T-cell (primary cell): Measurements from ENCODE around the gene TMEM8B. TPM values are rescaled to one million over a fixed set of nuclear protein-coding genes. Genes with fewer than 3 reads are reported as not detected.
A peak's percentile ranks its signal among the peaks of the same experiment; 100 is the strongest.

Source experiments
- ATAC-seq, 4 experiments: fragments of 200-7000 bp in 3 of 4; fragments of 150-1000 bp in 1 of 4; cut with Tn5 transposase; replicated peaks in 1 of 4; 1 replicate in 3 of 4; 2 replicates in 1 of 4; pipeline ENCODE4 v1.10.0; 2021; ENCODE audit warnings: moderate library complexity in 3 of 4, mild to moderate bottlenecking in 2 of 4, moderate number of reproducible peaks in 1 of 4
- CTCF ChIA-PET, 2 donors: fragments of 300-600 bp; sonication (Branson Sonifier 250); formaldehyde crosslinking; loops; one replicate each; lab custom pipeline; 2022; ENCODE audit warnings: antibody characterized with exemption in 2 of 2; lab: Charles Lee
- POLR2A ChIA-PET, 2 donors: fragments of 300-600 bp; sonication (Branson Sonifier 250); formaldehyde crosslinking; loops; one replicate each; lab custom pipeline; 2022; ENCODE audit warnings: antibody characterized with exemption in 2 of 2; lab: Charles Lee
- DNase-seq, 35 experiments: peaks; one replicate each; pipeline versions ENCODE4 v3.0.0 to v3.0.0-alpha.2; 2013 to 2023
- H3K27ac ChIP-seq: one replicate; pipeline ENCODE4 v1.5.1; 2013; ENCODE audit warnings: low read length
- H3K27me3 ChIP-seq, 2 experiments: replicated peaks in 1 of 2; 1 replicate in 1 of 2; 2 replicates in 1 of 2; pipeline versions ENCODE4 v1.6.1 to v1.7.0; 2013; ENCODE audit warnings: low read length in 1 of 2, mixed read lengths in 1 of 2; ENCODE audit not compliant: control insufficient read depth in 2 of 2, insufficient read depth in 2 of 2; ENCODE audit errors: extremely low read depth in 1 of 2
- H3K36me3 ChIP-seq, 2 donors: 1 replicate in 1 of 2; 2 replicates in 1 of 2; pipeline versions ENCODE4 v1.6.1 to v1.7.0; 2013; ENCODE audit warnings: low read length in 1 of 2; ENCODE audit not compliant: control insufficient read depth in 2 of 2, insufficient read depth in 1 of 2; ENCODE audit errors: extremely low read depth in 1 of 2
- H3K4me1 ChIP-seq, 2 experiments: 1 replicate in 1 of 2; 2 replicates in 1 of 2; pipeline versions ENCODE4 v1.6.1 to v1.7.0; 2013; ENCODE audit warnings: low read length in 2 of 2, mixed read lengths in 1 of 2; ENCODE audit not compliant: insufficient read depth in 2 of 2, control insufficient read depth in 1 of 2; ENCODE audit errors: extremely low read depth in 1 of 2
- H3K4me3 ChIP-seq, 2 donors: 1 replicate in 1 of 2; 2 replicates in 1 of 2; pipeline versions ENCODE4 v1.5.1 to v1.7.0; 2013; ENCODE audit warnings: mild to moderate bottlenecking in 2 of 2, low read length in 1 of 2, moderate library complexity in 1 of 2; ENCODE audit not compliant: control insufficient read depth in 1 of 2; ENCODE audit errors: extremely low read depth in 1 of 2
- H3K9me3 ChIP-seq: 2 replicates; pipeline ENCODE4 v1.7.0; 2013
- H3K27ac Mint-ChIP-seq, 2 donors: one replicate each; pipeline ENCODE4 v1.8.0; 2020 to 2021; ENCODE audit warnings: mild to moderate bottlenecking in 2 of 2, mixed read lengths in 2 of 2
- H3K27me3 Mint-ChIP-seq, 2 donors: one replicate each; pipeline ENCODE4 v1.8.0; 2021 to 2022; ENCODE audit warnings: mixed read lengths in 2 of 2
- H3K36me3 Mint-ChIP-seq: one replicate; pipeline ENCODE4 v1.8.0; 2021; ENCODE audit warnings: mixed read lengths
- H3K4me1 Mint-ChIP-seq, 3 donors: one replicate each; pipeline ENCODE4 v1.8.0; 2020 to 2022; ENCODE audit warnings: mixed read lengths in 3 of 3, mild to moderate bottlenecking in 1 of 3
- H3K4me3 Mint-ChIP-seq, 3 donors: one replicate each; pipeline ENCODE4 v1.8.0; 2020 to 2022; ENCODE audit warnings: mild to moderate bottlenecking in 3 of 3, mixed read lengths in 3 of 3, moderate library complexity in 3 of 3
- H3K9me3 Mint-ChIP-seq, 3 donors: one replicate each; pipeline ENCODE4 v1.8.0; 2020 to 2022; ENCODE audit warnings: mixed read lengths in 3 of 3
- WGBS: methylation state at CpG from one replicate; pipeline ENCODE4 v1.1.5; 2013; ENCODE audit warnings: missing lambda C conversion rate; ENCODE audit not compliant: insufficient coverage; 5-methylcytosine and 5-hydroxymethylcytosine counted together
- total RNA-seq, 35 experiments: library from RNA in 6 of 35; stranded (reverse) in 6 of 35; fragments of 120-200 nt in 1 of 35; gene quantifications; one replicate each; pipeline versions ENCODE4 v1.2.1 to v1.2.4 and lab custom pipeline; 2013 to 2026

The TMEM8B gene
- total RNA-seq, 5 donors from 2014 or later (not counting 1 experiment from before 2014, with no cell fraction given), result 6.5 to 11.9 (median 7.3) TPM

GRCh38 chr9:35795695-35796094 is 33.3 kb upstream of the TMEM8B start:
- CTCF ChIA-PET, result interaction anchor here in 1 of 2 donors (0.6 kb wide), 1 partner anchor 225 kb away, joined by 3 read pairs; no protein-coding TSS in a partner anchor
- peaks cover 11% of the 10 kb centered on the region for H3K36me3 Mint-ChIP-seq
- Histone ChIP-seq H3K4me3 (no peak overlapping the region), H3K27me3 (no peaks in the 10 kb centered on the region), H3K27ac (no peak overlapping the region), H3K36me3 (peaks cover 3 to 16% of the 10 kb centered on the region in 2 donors), H3K4me1 (no peaks in the 10 kb centered on the region), H3K9me3 (no peaks in the 10 kb centered on the region)
- no peaks in the 10 kb centered on the region for H3K27me3 Mint-ChIP-seq
- POLR2A ChIA-PET, result no interaction called here
- no peak overlapping the region for H3K4me3 Mint-ChIP-seq
- no peak for DNase-seq
- no peak overlapping the region for H3K27ac Mint-ChIP-seq
- no peaks in the 10 kb centered on the region for H3K9me3 Mint-ChIP-seq
- no peak for ATAC-seq
- H3K4me1 Mint-ChIP-seq, result peaks cover 0 to 8% (median 6%) of the 10 kb centered on the region in 3 donors

GRCh38 chr9:35797311-35798109 is 31.5 kb upstream of the TMEM8B start:
- ATAC-seq, result no peak
- 100% methylated on average over 2 of the region's 6 CpGs for WGBS

GRCh38 chr9:35798658-35799374 is 30.2 kb upstream of the TMEM8B start:
- Histone ChIP-seq H3K27ac (no peak overlapping the region), H3K36me3 (peaks cover 3 to 26% of the 10 kb centered on the region in 2 donors), H3K27me3 (no peaks in the 10 kb centered on the region), H3K4me3 (no peak overlapping the region), H3K9me3 (no peaks in the 10 kb centered on the region), H3K4me1 (no peaks in the 10 kb centered on the region)
- 89% methylated on average over 3 of the region's 4 CpGs for WGBS
- Mint-ChIP-seq H3K36me3 (peaks cover 30% of the 10 kb centered on the region), H3K27ac (no peak overlapping the region), H3K27me3 (no peaks in the 10 kb centered on the region), H3K4me3 (no peak overlapping the region), H3K4me1 (peaks cover 0 to 6% (median 6%) of the 10 kb centered on the region in 3 donors), H3K9me3 (no peaks in the 10 kb centered on the region)
- DNase-seq (no peak), ATAC-seq (peak in 1 of 4 experiments; percentile 19)
- POLR2A ChIA-PET, result no interaction called here
- CTCF ChIA-PET, result interaction anchor here in 1 of 2 donors (0.5 kb wide), 1 partner anchor 166 kb away, joined by 3 read pairs; no protein-coding TSS in a partner anchor

More at GRCh38 chr9:35797311-35798109, 31.5 kb upstream of the TMEM8B start:
- H3K4me1 Mint-ChIP-seq, result peaks cover 0 to 8% (median 6%) of the 10 kb centered on the region in 3 donors
- no peaks in the 10 kb centered on the region for H3K9me3 ChIP-seq
- no peak for DNase-seq
- no peak overlapping the region for H3K4me3 Mint-ChIP-seq
- no peak overlapping the region for H3K27ac Mint-ChIP-seq
- CTCF ChIA-PET, result no interaction called here
- peaks cover 26% of the 10 kb centered on the region for H3K36me3 Mint-ChIP-seq
- no peaks in the 10 kb centered on the region for H3K9me3 Mint-ChIP-seq
- no peaks in the 10 kb centered on the region for H3K27me3 ChIP-seq
- POLR2A ChIA-PET, result no interaction called here
- no peak overlapping the region for H3K27ac ChIP-seq
- H3K27me3 Mint-ChIP-seq, result no peaks in the 10 kb centered on the region
- no peak overlapping the region for H3K4me3 ChIP-seq
- no peaks in the 10 kb centered on the region for H3K4me1 ChIP-seq
- peaks cover 6 to 27% of the 10 kb centered on the region in 2 donors for H3K36me3 ChIP-seq

- peaks cover 35% of the 10 kb centered on the region for H3K36me3 Mint-ChIP-seq
- 94% methylated on average over 3 of the region's 7 CpGs for WGBS
- POLR2A ChIA-PET, result no interaction called here
- Histone ChIP-seq H3K27me3 (no peaks in the 10 kb centered on the region), H3K4me1 (no peaks in the 10 kb centered on the region), H3K4me3 (no peak overlapping the region), H3K27ac (no peak overlapping the region), H3K9me3 (no peaks in the 10 kb centered on the region), H3K36me3 (peaks cover 3 to 26% of the 10 kb centered on the region in 2 donors)
- no peaks in the 10 kb centered on the region for H3K9me3 Mint-ChIP-seq
- no peaks in the 10 kb centered on the region for H3K27me3 Mint-ChIP-seq
- H3K27ac Mint-ChIP-seq, result no peak overlapping the region
- ATAC-seq (no peak), DNase-seq (no peak)
- no peaks in the 10 kb centered on the region for H3K4me1 Mint-ChIP-seq
- CTCF ChIA-PET, result no interaction called here
- H3K4me3 Mint-ChIP-seq, result no peak overlapping the region
These were observed 28.5 kb upstream of the TMEM8B start for GRCh38 chr9:35800530-35800929.

GRCh38 chr9:35801328-35802128 is 27.5 kb upstream of the TMEM8B start:
- 92% methylated on average over 12 of the region's 13 CpGs for WGBS
- Histone ChIP-seq H3K27ac (no peak overlapping the region), H3K9me3 (no peaks in the 10 kb centered on the region), H3K4me1 (no peaks in the 10 kb centered on the region), H3K36me3 (peaks cover 3 to 36% of the 10 kb centered on the region in 2 donors), H3K4me3 (no peak overlapping the region), H3K27me3 (no peaks in the 10 kb centered on the region)
- Mint-ChIP-seq H3K36me3 (peaks cover 38% of the 10 kb centered on the region), H3K27me3 (no peaks in the 10 kb centered on the region), H3K4me3 (no peak overlapping the region), H3K4me1 (no peaks in the 10 kb centered on the region), H3K27ac (peak overlapping the region in 1 of 2 donors; percentile 25), H3K9me3 (no peaks in the 10 kb centered on the region)
- ATAC-seq (no peak), DNase-seq (no peak)
- ChIA-PET CTCF (no interaction called here), POLR2A (no interaction called here)

GRCh38 chr9:35806101-35806500 is 22.9 kb upstream of the TMEM8B start:
- Mint-ChIP-seq H3K27ac (no peak overlapping the region), H3K4me1 (peaks cover 0 to 5% (median 3%) of the 10 kb centered on the region in 3 donors), H3K27me3 (no peaks in the 10 kb centered on the region), H3K4me3 (no peak overlapping the region), H3K36me3 (peaks cover 31% of the 10 kb centered on the region), H3K9me3 (no peaks in the 10 kb centered on the region)
- POLR2A ChIA-PET, result no interaction called here
- H3K36me3 ChIP-seq, result peaks cover 10 to 42% of the 10 kb centered on the region in 2 donors
- ATAC-seq (no peak), DNase-seq (no peak)
- H3K4me3 ChIP-seq, result no peak overlapping the region
- 96% methylated on average over 8 of the region's 8 CpGs for WGBS
- H3K4me1 ChIP-seq, result peaks cover 0 to 4% of the 10 kb centered on the region in 2 experiments
- H3K27ac ChIP-seq, result no peak overlapping the region
- no peaks in the 10 kb centered on the region for H3K9me3 ChIP-seq
- no peaks in the 10 kb centered on the region for H3K27me3 ChIP-seq
- CTCF ChIA-PET, result interaction anchor here in 1 of 2 donors (0.6 kb wide), 1 partner anchor 1991 kb away, joined by 3 read pairs; no protein-coding TSS in a partner anchor
